SU-DHL-6 (cell line): ENCODE results near the gene DUSP2.
"Not testable (repeated sequence)": the region's sequence is repeated elsewhere in the genome, so short reads cannot be mapped to it uniquely, and the experiment has no call there.

Experiments used
- EZH2phosphoT487 ChIP-seq: fragments of 200-600 bp; sonication (generic), shearing (Covaris generic); conservative IDR thresholded peaks from 2 replicates; pipeline ENCODE4 v1.6.1; 2018; ENCODE audit warnings: mild to moderate bottlenecking, antibody characterized with exemption, low read length, moderate library complexity, mixed read lengths
- TF ChIP-seq, protein P1 (sequence below): fragments of 200-600 bp; sonication (generic); IDR thresholded peaks from one replicate; pipeline ENCODE4 v1.5.1; 2017; ENCODE audit warnings: antibody characterized with exemption, mild to moderate bottlenecking, low read length, moderate library complexity; ENCODE audit not compliant: insufficient read depth, poor library complexity, severe bottlenecking

DNA sequence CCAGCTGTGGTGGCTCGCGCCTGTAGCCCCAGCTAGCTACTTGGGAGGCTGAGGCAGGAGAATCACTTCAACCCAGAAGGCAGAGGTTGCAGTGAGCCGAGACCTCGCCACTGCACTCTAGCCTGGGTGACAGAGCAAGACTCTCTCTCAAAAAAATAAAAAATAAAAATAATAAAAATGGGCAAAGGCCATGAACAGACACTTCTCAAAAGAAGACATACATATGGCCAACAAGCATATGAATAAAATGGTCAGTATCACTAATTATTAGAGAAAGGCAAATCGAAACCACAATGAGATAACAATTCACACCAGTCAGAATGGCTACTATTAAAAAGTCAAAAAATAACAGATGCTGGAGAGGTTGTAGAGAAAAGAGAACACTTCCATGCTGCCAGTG, 15.1 kb upstream of the DUSP2 start:
- TF ChIP-seq, protein P1, sequence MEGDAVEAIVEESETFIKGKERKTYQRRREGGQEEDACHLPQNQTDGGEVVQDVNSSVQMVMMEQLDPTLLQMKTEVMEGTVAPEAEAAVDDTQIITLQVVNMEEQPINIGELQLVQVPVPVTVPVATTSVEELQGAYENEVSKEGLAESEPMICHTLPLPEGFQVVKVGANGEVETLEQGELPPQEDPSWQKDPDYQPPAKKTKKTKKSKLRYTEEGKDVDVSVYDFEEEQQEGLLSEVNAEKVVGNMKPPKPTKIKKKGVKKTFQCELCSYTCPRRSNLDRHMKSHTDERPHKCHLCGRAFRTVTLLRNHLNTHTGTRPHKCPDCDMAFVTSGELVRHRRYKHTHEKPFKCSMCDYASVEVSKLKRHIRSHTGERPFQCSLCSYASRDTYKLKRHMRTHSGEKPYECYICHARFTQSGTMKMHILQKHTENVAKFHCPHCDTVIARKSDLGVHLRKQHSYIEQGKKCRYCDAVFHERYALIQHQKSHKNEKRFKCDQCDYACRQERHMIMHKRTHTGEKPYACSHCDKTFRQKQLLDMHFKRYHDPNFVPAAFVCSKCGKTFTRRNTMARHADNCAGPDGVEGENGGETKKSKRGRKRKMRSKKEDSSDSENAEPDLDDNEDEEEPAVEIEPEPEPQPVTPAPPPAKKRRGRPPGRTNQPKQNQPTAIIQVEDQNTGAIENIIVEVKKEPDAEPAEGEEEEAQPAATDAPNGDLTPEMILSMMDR: not testable (repeated sequence)
- not testable (repeated sequence) for TF ChIP-seq EZH2phosphoT487
